ENCODE results near the gene AIMP1.

Gene AIMP1

GRCh38 chr4:106362086-106362825 lies 45.9 kb downstream of the AIMP1 start:
- Histone ChIP-seq H3K4me2 (ENCODE audit: insufficient read depth, low read length) (no peak overlapping the region), H3K27ac (ENCODE audit: low read length) (no peak overlapping the region), H3K27me3 (ENCODE audit: insufficient read depth, low read length, poor library complexity) (peaks cover 6% of the 10 kb centered on the region), H3K4me3 (ENCODE audit: low read depth in 1 of 2, low read length in 2 of 2) (no peak overlapping the region), H3K9ac (ENCODE audit: low read depth, low read length) (no peak overlapping the region), H3K36me3 (ENCODE audit: insufficient read depth, low read length) (no peaks in the 10 kb centered on the region), H4K20me1 (ENCODE audit: insufficient read depth, low read length) (no peaks in the 10 kb centered on the region), H3K79me2 (ENCODE audit: insufficient read depth, low read length) (no peaks in the 10 kb centered on the region), H3K4me1 (ENCODE audit: insufficient read depth, low read length) (no peaks in the 10 kb centered on the region), H3K9me3 (ENCODE audit: insufficient read depth, low read length, severe bottlenecking) (no peaks in the 10 kb centered on the region), H2AFZ (ENCODE audit: low read depth, low read length) (no peak overlapping the region)
- TF ChIP-seq EZH2 (IDR thresholded peaks at IDR 0.05; ENCODE audit: borderline replicate concordance, low read depth, low read length, severe bottlenecking) (no peak), CTCF (IDR thresholded peaks at IDR 0.05; ENCODE audit: borderline replicate concordance, extremely low read depth, low read length, poor library complexity, severe bottlenecking) (no peak)
- DNase-seq: no peak
- ATAC-seq (ENCODE audit: insufficient read depth, low read depth): no peak

GRCh38 chr4:106364282-106364681 lies 47.9 kb downstream of the AIMP1 start:
- H3K27ac ChIP-seq (ENCODE audit: low read length): no peak overlapping the region
- H3K9me3 ChIP-seq (ENCODE audit: insufficient read depth, low read length, severe bottlenecking): no peaks in the 10 kb centered on the region
- no peak for TF ChIP-seq CTCF (IDR thresholded peaks at IDR 0.05; ENCODE audit: borderline replicate concordance, extremely low read depth, low read length, poor library complexity, severe bottlenecking)
- no peaks in the 10 kb centered on the region for H3K79me2 ChIP-seq (ENCODE audit: insufficient read depth, low read length)
- no peaks in the 10 kb centered on the region for H3K36me3 ChIP-seq (ENCODE audit: insufficient read depth, low read length)
- H4K20me1 ChIP-seq (ENCODE audit: insufficient read depth, low read length): no peaks in the 10 kb centered on the region
- H2AFZ ChIP-seq (ENCODE audit: low read depth, low read length): no peak overlapping the region
- H3K4me2 ChIP-seq (ENCODE audit: insufficient read depth, low read length): no peak overlapping the region
- no peak for DNase-seq
- H3K9ac ChIP-seq (ENCODE audit: low read depth, low read length): no peak overlapping the region
- peaks cover 6% of the 10 kb centered on the region for H3K27me3 ChIP-seq (ENCODE audit: insufficient read depth, low read length, poor library complexity)
- no peak for ATAC-seq (ENCODE audit: insufficient read depth, low read depth)
- no peak overlapping the region for H3K4me3 ChIP-seq (ENCODE audit: low read depth in 1 of 2, low read length in 2 of 2)
- no peaks in the 10 kb centered on the region for H3K4me1 ChIP-seq (ENCODE audit: insufficient read depth, low read length)

GRCh38 chr4:106365613-106366012 lies 49.3 kb downstream of the AIMP1 start:
- Histone ChIP-seq H2AFZ (ENCODE audit: low read depth, low read length) (no peak overlapping the region), H3K27me3 (ENCODE audit: insufficient read depth, low read length, poor library complexity) (peaks cover 12% of the 10 kb centered on the region), H3K79me2 (ENCODE audit: insufficient read depth, low read length) (no peaks in the 10 kb centered on the region), H4K20me1 (ENCODE audit: insufficient read depth, low read length) (no peaks in the 10 kb centered on the region), H3K4me3 (ENCODE audit: low read depth in 1 of 2, low read length in 2 of 2) (no peak overlapping the region), H3K36me3 (ENCODE audit: insufficient read depth, low read length) (no peaks in the 10 kb centered on the region), H3K4me2 (ENCODE audit: insufficient read depth, low read length) (no peak overlapping the region), H3K4me1 (ENCODE audit: insufficient read depth, low read length) (no peaks in the 10 kb centered on the region), H3K9ac (ENCODE audit: low read depth, low read length) (no peak overlapping the region), H3K9me3 (ENCODE audit: insufficient read depth, low read length, severe bottlenecking) (no peaks in the 10 kb centered on the region), H3K27ac (ENCODE audit: low read length) (no peak overlapping the region)
- no peak for ATAC-seq (ENCODE audit: insufficient read depth, low read depth)
- no peak for DNase-seq
- no peak for TF ChIP-seq EZH2 (IDR thresholded peaks at IDR 0.05; ENCODE audit: borderline replicate concordance, low read depth, low read length, severe bottlenecking)
- no peak for TF ChIP-seq CTCF (IDR thresholded peaks at IDR 0.05; ENCODE audit: borderline replicate concordance, extremely low read depth, low read length, poor library complexity, severe bottlenecking)
